ENCODE results near the gene SLC27A6.
"Not testable (repeated sequence)": the region's sequence is repeated elsewhere in the genome, so short reads cannot be mapped to it uniquely, and the experiment has no call there.

Gene SLC27A6

GRCh38 chr5:129003232-129003631 is 37.9 kb downstream of the SLC27A6 start:
- no peak for DNase-seq

DNA sequence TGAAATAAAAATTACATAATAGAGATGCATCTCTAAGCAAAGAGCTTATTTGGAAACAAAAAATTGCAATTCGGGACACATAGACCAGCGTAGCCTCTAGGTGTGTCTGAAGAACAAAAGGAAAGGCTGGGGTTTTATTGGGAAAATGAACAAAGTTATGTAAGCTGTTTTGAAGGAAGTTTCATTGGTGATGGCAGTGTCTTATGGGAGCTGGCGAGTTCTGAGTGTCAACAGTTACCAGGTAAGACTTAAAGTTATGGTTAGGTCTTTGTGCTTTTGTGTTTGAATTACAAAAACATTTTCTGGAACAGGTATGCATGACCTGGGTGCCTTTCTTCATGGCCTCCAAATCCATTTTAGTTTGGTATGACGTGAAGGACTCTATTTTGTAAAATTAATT is 48.9 kb downstream of the SLC27A6 start:
- no peak for DNase-seq

- no peak for DNase-seq
Observed at GRCh38 chr5:129018837-129019236, 53.5 kb downstream of the SLC27A6 start.

DNA sequence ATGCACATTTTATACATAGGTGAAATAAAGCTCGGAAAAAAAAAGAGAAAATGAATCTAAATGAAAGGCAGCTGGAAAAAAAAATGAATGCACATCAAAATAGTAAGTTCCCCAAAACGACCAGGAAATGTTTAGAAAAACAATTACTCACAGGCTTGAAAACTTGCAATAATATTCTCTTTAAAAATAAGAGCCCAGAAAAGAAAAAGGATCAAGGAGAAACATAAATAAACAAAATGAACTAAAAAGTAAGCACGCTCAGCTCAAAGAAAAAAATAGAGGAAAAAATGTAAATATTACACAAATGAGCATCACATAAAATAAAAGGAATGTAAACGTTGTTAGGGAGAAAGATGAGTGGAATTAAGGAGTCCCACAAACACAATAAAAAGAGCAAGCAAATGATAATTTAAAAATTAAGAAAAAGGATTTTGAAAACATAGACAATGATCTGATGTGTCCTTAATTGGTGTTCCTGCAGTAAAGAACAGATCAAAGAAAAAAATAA is 54.2 kb downstream of the SLC27A6 start:
- no peak for DNase-seq

GRCh38 chr5:129020683-129021082 is 55.4 kb downstream of the SLC27A6 start:
- DNase-seq, result no peak

DNA sequence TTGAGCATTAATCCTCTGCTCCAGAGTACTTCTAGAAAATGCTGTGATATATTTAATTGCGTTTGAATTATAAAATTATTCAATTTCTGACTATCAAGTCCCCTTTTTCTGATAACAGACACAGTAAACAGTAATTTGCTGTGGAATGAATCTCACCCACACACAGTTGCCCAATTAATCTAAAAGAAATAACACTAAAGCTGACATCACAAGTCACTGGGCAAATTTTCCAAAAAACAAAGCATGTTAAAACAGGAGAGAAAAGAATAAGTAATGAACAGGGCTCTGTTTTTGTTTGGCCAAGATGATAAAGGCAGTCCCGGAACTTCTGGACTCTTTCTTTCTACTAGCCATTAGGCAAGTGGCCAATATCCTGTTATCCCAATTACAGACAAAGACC is 56.5 kb downstream of the SLC27A6 start:
- no peak for DNase-seq

- DNase-seq, result no peak
Observed at GRCh38 chr5:129022599-129022998, 57.3 kb downstream of the SLC27A6 start.

DNA sequence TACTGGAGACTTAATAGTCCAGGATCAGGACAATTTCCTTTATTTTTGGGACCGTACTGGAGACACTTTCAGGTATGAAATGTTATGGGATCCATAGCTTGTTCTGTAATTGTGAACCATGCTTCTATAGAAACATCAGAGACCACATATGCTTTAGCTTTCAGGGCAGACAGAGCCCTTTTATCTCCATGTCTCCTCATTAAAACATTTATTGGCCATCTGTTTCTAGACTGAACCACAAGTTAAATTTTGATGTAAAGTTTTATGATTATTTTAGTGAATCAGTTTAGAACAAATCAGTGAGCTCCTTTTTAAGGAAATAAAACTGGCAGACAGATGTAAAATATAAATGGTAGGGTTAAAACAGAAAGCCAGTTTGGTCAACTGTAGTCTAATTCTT is 62.0 kb downstream of the SLC27A6 start:
- no peak for DNase-seq

DNA sequence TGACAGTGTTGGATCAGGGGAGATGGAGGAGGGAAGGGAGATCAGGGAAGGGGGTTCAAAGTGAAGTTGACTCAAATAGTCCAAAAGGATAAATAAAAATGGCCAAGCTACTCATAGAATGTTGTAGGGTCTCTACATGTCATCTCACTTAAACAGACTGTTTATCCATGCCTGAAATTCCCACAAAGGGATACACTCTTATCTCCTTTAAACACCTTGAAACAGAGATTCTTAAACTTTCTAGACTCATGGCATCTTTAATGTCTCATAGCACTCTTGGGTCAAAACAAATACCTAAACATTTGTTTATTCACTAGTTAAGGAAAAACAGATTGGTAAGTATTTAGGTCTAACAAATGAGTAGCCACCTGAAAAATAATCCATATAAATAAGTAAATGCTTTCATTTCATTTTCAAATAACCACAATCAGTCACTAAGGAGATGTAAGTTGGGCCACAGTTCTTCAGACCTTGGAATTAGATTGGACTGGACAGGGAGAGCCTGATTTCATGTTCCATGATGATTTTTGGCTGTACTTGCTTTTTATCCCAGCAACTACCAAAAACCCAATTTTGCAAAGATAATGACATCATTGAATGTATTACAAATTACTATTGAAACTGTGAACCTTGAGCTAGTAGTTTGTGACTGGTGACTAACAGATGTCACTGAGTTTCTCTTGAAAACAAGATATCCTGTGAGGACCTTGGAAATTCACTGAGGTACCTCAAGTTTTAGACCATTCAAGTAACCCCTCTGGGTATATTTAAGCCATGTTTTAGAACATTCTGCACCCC is 66.8 kb downstream of the SLC27A6 start:
- DNase-seq, result no peak

DNA sequence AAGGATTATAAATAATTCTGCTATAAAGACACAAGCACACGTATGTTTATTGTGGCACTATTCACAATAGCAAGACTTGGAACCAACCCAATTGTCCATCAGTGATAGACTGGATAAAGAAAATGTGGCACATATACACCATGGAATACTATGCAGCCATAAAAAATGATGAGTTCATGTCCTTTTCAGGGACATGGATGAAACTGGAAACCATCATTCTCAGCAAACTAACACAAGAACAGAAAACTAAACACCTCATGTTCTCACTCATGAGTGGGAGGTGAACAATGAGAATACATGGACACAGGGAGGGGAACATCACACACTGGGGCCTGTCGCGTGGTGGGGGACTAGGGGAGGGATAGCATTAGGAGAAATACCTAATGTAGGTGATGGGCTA is 71.0 kb downstream of the SLC27A6 start:
- DNase-seq, result not testable (repeated sequence)

DNA sequence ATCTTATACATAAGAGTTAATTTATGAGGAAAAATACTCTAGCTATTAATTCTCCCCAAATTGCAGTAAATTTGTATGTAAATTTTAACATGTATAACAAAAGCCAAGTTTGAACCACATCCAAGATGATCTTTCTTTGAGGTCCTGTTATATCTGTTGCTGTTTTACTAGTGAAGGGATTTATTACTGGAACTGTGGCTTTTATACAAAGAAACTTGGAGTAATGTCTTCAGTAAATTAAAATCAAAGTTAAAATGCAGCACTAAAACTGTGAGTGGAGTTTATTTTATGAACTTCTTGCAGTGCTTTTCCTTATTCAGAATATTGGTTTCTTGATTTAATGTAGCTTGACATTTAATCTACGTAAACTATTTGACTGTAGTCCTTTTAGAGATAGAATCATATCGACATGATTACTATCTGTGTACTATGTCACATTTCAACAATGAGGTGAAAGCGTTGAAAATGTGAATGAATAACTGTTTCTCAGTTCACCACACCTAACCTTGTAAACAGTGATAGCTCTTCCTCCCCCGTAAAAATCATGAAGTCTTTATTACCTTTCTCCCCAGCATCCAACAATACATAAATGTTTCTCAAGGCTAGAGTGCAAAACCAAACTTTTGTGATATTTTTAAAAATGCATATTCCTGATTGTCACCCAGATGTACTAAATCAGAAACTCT is 76.1 kb downstream of the SLC27A6 start:
- no peak for DNase-seq

- DNase-seq, result no peak
Observed at GRCh38 chr5:129042306-129042705, 77.0 kb downstream of the SLC27A6 start.

DNA sequence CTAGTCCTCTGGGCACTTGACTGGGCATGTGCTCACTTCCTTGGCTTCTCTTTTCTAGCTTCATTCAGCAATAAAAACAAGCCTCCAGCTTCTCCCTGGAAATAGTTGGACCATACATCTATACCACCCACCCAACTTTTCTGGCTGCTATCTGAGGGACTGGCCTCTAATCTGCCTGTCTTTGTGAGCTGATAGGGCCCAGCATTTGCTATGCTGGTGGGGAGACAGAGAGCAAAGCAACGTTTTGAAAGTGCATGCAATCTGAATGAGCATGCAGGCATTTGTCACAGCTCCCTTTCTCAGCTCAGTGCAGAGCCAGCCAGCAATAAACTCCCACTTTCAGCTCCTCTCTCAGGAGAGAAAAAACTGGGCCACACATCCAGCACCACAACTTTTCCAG is 78.6 kb downstream of the SLC27A6 start:
- no peak for DNase-seq

DNA sequence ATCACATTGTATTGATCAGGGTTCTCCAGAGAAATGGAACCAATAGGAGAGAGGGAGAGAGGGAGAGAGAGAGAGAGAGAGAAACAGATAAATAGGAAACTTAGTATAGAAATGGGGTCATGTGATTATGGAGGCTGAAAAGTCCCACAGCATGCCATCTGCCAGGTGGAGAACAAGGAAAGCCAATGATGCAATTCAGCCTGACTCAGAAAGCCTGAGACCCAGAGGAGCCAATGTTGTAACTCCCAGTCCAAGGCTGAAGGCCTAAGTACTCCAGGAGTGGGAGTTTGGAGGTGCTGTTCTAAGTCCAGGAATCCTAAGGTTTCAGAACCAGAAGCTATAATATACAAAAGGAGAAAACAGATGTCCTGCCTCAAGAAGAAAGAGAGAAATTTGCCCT is 80.9 kb downstream of the SLC27A6 start:
- DNase-seq, result no peak

DNA sequence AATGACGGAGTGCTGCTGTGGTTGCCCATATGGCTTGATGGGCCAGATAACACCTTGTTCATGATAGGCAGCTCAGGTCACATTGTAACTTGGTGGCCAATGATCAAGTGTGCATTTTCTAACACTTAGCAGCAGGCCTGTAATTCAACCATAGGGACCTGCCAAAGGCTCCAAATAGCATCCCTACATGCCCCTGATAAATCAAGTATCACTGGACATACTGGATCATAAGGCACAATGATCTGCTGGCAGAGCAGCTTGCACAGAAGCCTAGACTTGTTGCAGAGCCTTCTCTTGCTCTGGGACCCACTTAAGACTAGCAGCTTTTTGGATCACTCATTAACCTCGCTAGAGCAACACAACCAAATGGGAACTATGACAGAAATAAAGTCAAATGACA is 83.2 kb downstream of the SLC27A6 start:
- no peak for DNase-seq

DNA sequence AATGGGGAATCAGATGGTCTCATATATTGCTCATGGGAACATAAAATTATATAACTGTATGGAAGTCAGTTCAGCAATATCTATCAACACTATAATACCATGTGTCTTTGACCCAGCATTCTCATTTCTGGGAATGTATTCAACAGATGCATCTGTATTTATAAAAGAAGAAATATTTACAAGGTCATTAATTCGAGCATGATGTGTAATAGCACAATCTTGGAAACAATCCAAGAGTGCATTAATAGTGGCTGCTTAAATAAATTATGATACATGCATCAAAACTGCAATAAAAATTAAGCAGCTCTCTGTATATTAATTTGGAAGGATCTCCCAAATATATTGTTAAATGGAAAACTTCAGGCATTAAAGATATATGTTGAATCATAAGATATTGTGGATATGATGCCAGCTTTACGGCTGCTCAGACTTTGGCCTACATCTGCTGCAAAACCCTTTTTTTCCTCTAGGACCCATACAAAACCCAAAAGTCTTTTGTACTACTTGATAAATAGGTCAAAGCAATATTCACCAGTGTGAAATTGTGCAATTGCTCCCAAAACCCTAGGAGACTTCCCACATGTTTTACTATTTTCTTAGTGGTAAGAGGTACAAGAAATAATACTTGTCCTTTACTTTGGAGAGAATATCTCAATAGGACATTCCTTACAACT is 84.0 kb downstream of the SLC27A6 start:
- DNase-seq, result no peak

DNA sequence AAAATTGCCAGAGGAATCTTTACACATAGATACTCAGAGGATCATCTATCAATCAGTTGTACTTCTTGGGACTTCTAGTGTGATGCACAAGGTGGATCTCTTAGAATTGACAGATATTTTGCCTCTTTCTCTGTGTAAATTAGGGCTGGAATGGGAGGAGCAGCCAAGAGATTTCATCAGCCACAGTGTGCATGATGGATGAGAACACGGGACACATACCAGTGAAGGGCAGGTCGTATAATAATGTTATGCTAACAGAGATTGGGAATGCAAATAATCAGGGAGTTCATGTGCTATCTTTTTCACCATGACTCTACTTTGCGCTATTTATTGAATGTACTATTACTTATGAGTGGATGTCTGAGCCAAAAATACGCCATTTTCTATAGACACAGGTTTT is 86.0 kb downstream of the SLC27A6 start:
- DNase-seq, result no peak

- no peak for DNase-seq
Observed at GRCh38 chr5:129053438-129053837, 88.2 kb downstream of the SLC27A6 start.

DNA sequence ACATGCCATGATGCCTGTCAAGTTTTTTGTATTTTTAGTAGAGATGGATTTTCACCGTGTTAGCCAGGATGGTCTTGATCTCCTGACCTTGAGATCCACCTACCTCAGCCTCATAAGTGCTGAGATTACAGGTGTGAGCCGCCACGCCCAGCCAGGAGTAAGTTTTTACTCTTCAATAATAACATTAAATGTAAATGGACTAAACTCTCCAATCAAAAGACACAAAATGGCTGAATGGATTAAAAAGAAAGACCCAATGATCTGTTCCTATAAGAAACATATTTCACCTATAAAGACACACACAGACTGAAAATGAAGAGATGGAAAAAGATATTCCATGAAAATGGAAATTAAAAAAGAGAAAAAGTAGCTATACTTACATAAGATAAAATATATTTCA is 92.0 kb downstream of the SLC27A6 start:
- no peak for DNase-seq

- DNase-seq, result no peak
Observed at GRCh38 chr5:129061849-129062248, 96.6 kb downstream of the SLC27A6 start.

DNA sequence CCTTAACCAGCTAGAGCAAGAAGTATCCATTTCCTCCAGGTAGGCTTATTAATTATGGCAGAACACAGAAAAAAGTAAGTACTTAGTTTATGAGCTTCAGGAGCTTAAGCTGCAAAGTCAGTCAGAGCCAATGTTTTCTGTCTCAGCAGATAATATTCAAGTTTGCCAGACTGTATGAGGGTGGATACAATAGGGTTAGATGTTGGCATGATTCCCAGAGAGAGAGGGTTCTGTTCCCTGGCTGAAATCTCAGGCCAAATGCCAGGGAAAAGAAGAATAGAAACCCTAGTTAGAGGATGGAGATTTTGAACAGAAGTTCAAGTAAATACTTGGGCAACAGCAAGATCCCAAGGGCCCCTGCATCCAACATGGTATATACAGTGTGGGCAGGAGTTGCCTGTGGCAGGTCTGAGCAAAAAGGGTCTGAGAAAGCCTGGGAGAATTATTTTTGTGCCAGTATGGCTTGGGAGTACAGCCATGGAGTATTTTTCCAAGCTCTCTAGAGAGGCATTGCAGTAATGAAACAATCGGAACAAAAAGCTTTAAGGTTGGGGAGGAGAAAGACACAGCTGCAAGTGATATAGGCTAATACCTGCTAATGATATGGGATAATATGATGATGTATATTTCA is 98.3 kb downstream of the SLC27A6 start:
- DNase-seq, result peak; percentile 55

GRCh38 chr5:129065721-129066120 is 100.4 kb downstream of the SLC27A6 start:
- DNase-seq, result no peak

DNA sequence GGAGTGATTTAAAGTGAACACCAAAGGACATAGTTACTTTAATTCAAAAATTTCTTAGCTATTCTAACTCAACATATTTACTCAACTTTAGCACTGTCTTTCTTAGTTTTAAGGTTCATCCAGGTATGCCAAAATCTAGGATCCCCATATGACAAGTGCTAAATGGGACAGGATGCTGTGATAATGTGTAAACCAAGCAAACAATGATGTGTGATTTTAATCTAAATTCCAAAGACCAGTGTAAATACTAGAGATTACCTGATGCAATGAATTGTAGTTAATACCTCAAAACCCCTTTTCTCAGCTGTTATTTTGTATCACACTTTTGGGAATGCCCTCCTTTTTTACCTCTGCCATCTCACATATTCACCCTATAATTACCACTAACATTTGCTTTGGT is 102.5 kb downstream of the SLC27A6 start:
- DNase-seq, result no peak

Data from NCI-H1092 treated with DMSO at 0.1 percent for 48 hours (cell line).